Articular chondrocyte of knee joint (primary cell): ENCODE measurements around the gene SNRNP40. TPM values are rescaled to one million over a fixed set of nuclear protein-coding genes. Genes with fewer than 3 reads are reported as not detected.

ENCODE experiments used
- total RNA-seq: library from RNA; depleted of rRNA; stranded (reverse); fragments of >200 nt; gene quantifications from 2 replicates; pipeline ENCODE4 v1.2.3, GENCODE V29; 2012

The SNRNP40 gene
- total RNA-seq: 74.2 and 78.5 TPM in 2 replicates

GRCh38 chr1:31296486-31297276, at the start of gene SNRNP40, which contains the start of gene ZCCHC17:
Gene SNRNP40 (minus strand): TSS chr1:31296788. CDS start chr1:31296751, 37 bp downstream.
Gene ZCCHC17 (plus strand): TSS chr1:31297032. CDS start chr1:31310099, 13,067 bp downstream.

GRCh38 chr1:31239653-31240241, 56.8 kb downstream of the SNRNP40 start, which contains the start of gene NKAIN1:
Gene NKAIN1 (minus strand): TSS chr1:31239887. CDS start chr1:31239547, 340 bp downstream.

Other genes starting within 250 kb of the SNRNP40 start
- 59.6 and 65.5 TPM in 2 replicates for gene PUM1, start 231.1 kb downstream of the SNRNP40 start, total RNA-seq
- gene NKAIN1, start 56.9 kb downstream of the SNRNP40 start, total RNA-seq: 0.32 and 0.39 TPM in 2 replicates
- 32.0 and 36.5 TPM in 2 replicates for gene ZCCHC17, start 244 bp upstream of the SNRNP40 start, total RNA-seq
- 32.3 and 40.8 TPM in 2 replicates for gene FABP3, start 76.3 kb upstream of the SNRNP40 start, total RNA-seq
- 3.7 and 5.0 TPM in 2 replicates for gene SERINC2, start 116.4 kb upstream of the SNRNP40 start, total RNA-seq